Fibroblast of pulmonary artery (primary cell): Measurements from ENCODE around the gene CTCF.

Experiments used
- DNase-seq: peaks from one replicate; pipeline ENCODE4 v3.0.0-alpha.2; 2010; ENCODE audit warnings: low read depth
- H3K4me3 ChIP-seq: replicated peaks from 2 replicates; pipeline ENCODE4 v1.5.1; 2011; ENCODE audit warnings: low read depth, mild to moderate bottlenecking, control low read depth, low read length, moderate library complexity
- CTCF ChIP-seq: IDR thresholded peaks from 2 replicates; pipeline ENCODE4 v1.5.1; 2011; ENCODE audit warnings: mild to moderate bottlenecking, control low read depth, low read length, inconsistent platforms; ENCODE audit errors: missing control alignments

The CTCF gene

GRCh38 chr16:67674851-67675578 lies 112.7 kb downstream of the CTCF start:
- no peak overlapping the region for H3K4me3 ChIP-seq
- TF ChIP-seq CTCF = no peak
- no peak for DNase-seq

- TF ChIP-seq CTCF = no peak
- no peak for DNase-seq
- H3K4me3 ChIP-seq = no peak overlapping the region
Observed at GRCh38 chr16:67675579-67675935, 113.2 kb downstream of the CTCF start.

- TF ChIP-seq CTCF = no peak
- no peak for DNase-seq
- H3K4me3 ChIP-seq = no peak overlapping the region
Observed at GRCh38 chr16:67675999-67676398, 113.7 kb downstream of the CTCF start.

- TF ChIP-seq CTCF = no peak
- no peak for DNase-seq
- no peak overlapping the region for H3K4me3 ChIP-seq
Observed at GRCh38 chr16:67676516-67676915, 114.2 kb downstream of the CTCF start.

- no peak for TF ChIP-seq CTCF
- DNase-seq = no peak
- H3K4me3 ChIP-seq = no peak overlapping the region
Observed at GRCh38 chr16:67676939-67677338, 114.6 kb downstream of the CTCF start.

GRCh38 chr16:67677712-67678111 lies 115.4 kb downstream of the CTCF start:
- DNase-seq = no peak
- H3K4me3 ChIP-seq = no peak overlapping the region
- TF ChIP-seq CTCF = no peak

GRCh38 chr16:67678354-67679023 lies 116.2 kb downstream of the CTCF start:
- H3K4me3 ChIP-seq = no peak overlapping the region
- TF ChIP-seq CTCF = no peak
- DNase-seq = no peak
